Pancreas (tissue), 10 donors: ENCODE measurements around the gene RFLNA. TPM values are rescaled to one million over a fixed set of nuclear protein-coding genes. Genes with fewer than 3 reads are reported as not detected.

Experiments
- ATAC-seq, 4 donors: fragments of 200-7000 bp; cut with Tn5 transposase; one replicate each; pipeline versions ENCODE4 v1.8.0 to v1.9.1; 2020; ENCODE audit warnings: mild to moderate bottlenecking in 4 of 4, moderate library complexity in 4 of 4
- DNase-seq, 6 donors: peaks; one replicate each; pipeline ENCODE4 v3.0.0-alpha.2; 2020
- FAIRE-seq: peaks from 2 replicates; lab custom pipeline; 2012; peaks lifted over from hg19 to GRCh38; lab: Jason Lieb, UNC
- H3K27ac ChIP-seq, 4 donors: fragments of 200-600 bp; sonication (generic); 1 replicate in 3 of 4; 2 replicates in 1 of 4; pipeline versions ENCODE4 v1.5.0 to v1.8.0; 2020
- H3K27me3 ChIP-seq, 4 donors: fragments of 200-600 bp; one replicate each; pipeline ENCODE4 v1.8.0; 2021
- H3K36me3 ChIP-seq, 3 donors: fragments of 200-600 bp; sonication (generic) in 1 of 3; one replicate each; pipeline versions ENCODE4 v1.5.0 to v1.8.0; 2020 to 2021
- H3K4me1 ChIP-seq, 3 donors: fragments of 200-600 bp; one replicate each; pipeline ENCODE4 v1.8.0; 2021
- H3K4me3 ChIP-seq, 4 donors: fragments of 200-600 bp; sonication (generic) in 2 of 4; one replicate each; pipeline versions ENCODE4 v1.5.0 to v1.8.0; 2020 to 2021
- H3K9me3 ChIP-seq, 4 donors: fragments of 200-600 bp; one replicate each; pipeline ENCODE4 v1.8.0; 2021
- CTCF ChIP-seq, 4 donors: fragments of 200-600 bp; sonication (generic) in 3 of 4; IDR thresholded peaks; one replicate each; pipeline versions ENCODE4 v1.5.0 to v1.8.0; 2021; ENCODE audit warnings: antibody characterized with exemption in 4 of 4
- WGBS, 2 donors: extraction: QIAGEN DNeasy Blood & Tissue Kit; methylation state at CpG; one replicate each; pipeline ENCODE4 v1.1.7; 2013; 5-methylcytosine and 5-hydroxymethylcytosine counted together
- intact Hi-C, 3 donors: fragments of 100-400 bp; cut with DNase I; formaldehyde crosslinking; loops; one replicate each; pipeline versions ENCODE4 v1.11.1 to v1.14.2; 2022
- polyA plus RNA-seq, 2 donors: library from polyadenylated mRNA; stranded (reverse); fragments of 200-250 nt; gene quantifications; one replicate each; pipeline ENCODE4 v1.2.3, GENCODE V29; 2013
- total RNA-seq, 6 donors: library from RNA; stranded (reverse); fragmentation: NEBNext Ultra II Directional in 4 of 6; extraction: Animal tissue kit (Norgen Biotek cat#: 25700) in 4 of 6; gene quantifications; one replicate each; pipeline versions ENCODE4 v1.2.1 to v1.2.4, GENCODE V29; 2021 to 2023
- donor health status: healthy with polysubstance abuse.
- donor health status: DM: no; HTN: no; CAD: no; lungs with moderate emphysema.
- donor health status: DM: no; HTN: no; CAD: no.
- donor health status: control.
- donor health status: control.
- donor health status: Bipolar disorder and iron deficiency.
- donor health status: DM: yes; HTN: yes; CAD: no.
- donor health status: DM: no; HTN: no; CAD: no.
- donor health status: DM: no; HTN: no; CAD: no.
- donor health status: DM: yes; HTN: yes; CAD: no.

Gene RFLNA
- total and polyA plus RNA-seq, 8 donors = 0.09 to 1.3 (median 0.45) TPM

GRCh38 chr12:124345795-124346194, 50.9 kb downstream of the RFLNA start:
- no peak for TF ChIP-seq CTCF (IDR thresholded peaks at IDR 0.05)
- Histone ChIP-seq H3K9me3 (no peaks in the 10 kb centered on the region), H3K27ac (no peak overlapping the region), H3K4me1 (no peaks in the 10 kb centered on the region), H3K27me3 (no peaks in the 10 kb centered on the region), H3K4me3 (no peak overlapping the region), H3K36me3 (peaks cover 14 to 98% (median 54%) of the 10 kb centered on the region in 3 donors)
- DNase-seq (peak in 1 of 6 donors; percentile 16), FAIRE-seq (no peak), ATAC-seq (no peak)
- intact Hi-C loops = loop anchor here in 2 of 3 donors (10.0 kb wide), 1 partner anchor 419 kb away; no protein-coding TSS in a partner anchor
- 90 to 92% methylated on average over 13 of the region's 13 CpGs for WGBS, 2 donors

DNA sequence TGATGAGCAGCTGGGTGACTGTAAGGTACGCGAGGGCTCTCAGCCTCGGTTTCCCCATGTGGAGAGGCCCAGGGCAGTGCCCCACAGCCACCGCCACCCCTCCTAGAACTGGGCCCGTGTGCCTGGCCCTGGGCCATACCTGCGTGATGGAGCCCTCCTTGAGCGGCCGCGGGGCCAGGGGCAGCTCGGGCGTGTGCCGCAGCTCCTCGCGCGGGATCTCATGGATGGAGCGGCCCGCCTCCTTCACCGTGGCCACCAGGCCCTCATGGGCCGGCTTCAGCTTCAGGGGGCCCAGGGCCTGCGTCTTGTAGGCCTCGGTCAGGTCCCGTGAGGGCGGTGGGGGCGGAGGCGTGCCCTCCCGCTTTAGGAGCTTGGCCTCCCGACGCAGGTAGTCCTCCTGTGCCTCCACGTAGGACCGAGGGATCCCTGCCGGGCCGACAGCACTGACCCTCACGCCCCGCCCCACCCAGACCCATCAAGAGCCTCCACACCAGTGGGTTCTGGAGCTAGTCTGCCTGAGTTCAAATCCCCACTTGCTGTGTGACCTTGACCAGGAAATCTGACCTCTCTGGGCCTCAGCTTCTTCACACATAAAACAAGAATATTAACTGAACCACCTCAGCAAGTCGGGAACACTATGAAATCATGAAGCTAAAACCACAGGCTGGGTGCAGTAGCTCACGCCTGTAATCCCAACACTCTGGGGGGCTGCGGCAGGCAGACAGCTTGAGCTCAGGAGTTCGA, 51.7 kb downstream of the RFLNA start:
- WGBS, 2 donors = 91 to 92% methylated on average over 37 to 38 of the region's 38 CpGs
- H3K9me3 ChIP-seq = no peaks in the 10 kb centered on the region
- H3K36me3 ChIP-seq = peaks cover 14 to 98% (median 52%) of the 10 kb centered on the region in 3 donors
- no peak for TF ChIP-seq CTCF (IDR thresholded peaks at IDR 0.05)
- no peaks in the 10 kb centered on the region for H3K27me3 ChIP-seq
- DNase-seq = peak in 2 of 6 donors; percentile 25 to 59
- H3K27ac ChIP-seq = no peak overlapping the region
- ATAC-seq = no peak
- FAIRE-seq = no peak
- no peaks in the 10 kb centered on the region for H3K4me1 ChIP-seq
- intact Hi-C loops = loop anchor here in 2 of 3 donors (10.0 kb wide), 1 partner anchor 418 kb away; no protein-coding TSS in a partner anchor
- no peak overlapping the region for H3K4me3 ChIP-seq

- Histone ChIP-seq H3K36me3 (peaks cover 18 to 95% (median 57%) of the 10 kb centered on the region in 3 donors), H3K27ac (no peak overlapping the region), H3K9me3 (no peaks in the 10 kb centered on the region), H3K4me3 (no peak overlapping the region), H3K27me3 (no peaks in the 10 kb centered on the region), H3K4me1 (no peaks in the 10 kb centered on the region)
- intact Hi-C loops = loop anchor here in 2 of 3 donors (10.0 kb wide), 1 partner anchor 417 kb away; no protein-coding TSS in a partner anchor
- no peak for FAIRE-seq
- TF ChIP-seq CTCF (IDR thresholded peaks at IDR 0.05) = no peak
- WGBS, 2 donors = 85 to 87% methylated on average over 9 of the region's 9 CpGs
- peak in 1 of 4 donors; percentile 2 for ATAC-seq
- peak in 1 of 6 donors; percentile 22 for DNase-seq
These were observed 52.4 kb downstream of the RFLNA start for GRCh38 chr12:124347335-124347734.

- FAIRE-seq = no peak
- peak in 2 of 6 donors; percentile 34 to 75 for DNase-seq
- Histone ChIP-seq H3K27ac (no peak overlapping the region), H3K36me3 (peaks cover 18 to 88% (median 57%) of the 10 kb centered on the region in 3 donors), H3K9me3 (no peaks in the 10 kb centered on the region), H3K4me1 (peaks cover 0 to 2% (median 0%) of the 10 kb centered on the region in 3 donors), H3K27me3 (no peaks in the 10 kb centered on the region), H3K4me3 (no peak overlapping the region)
- peak; percentile 24 to 27 (median 26) for TF ChIP-seq CTCF (IDR thresholded peaks at IDR 0.05)
- intact Hi-C loops = loop anchor here in 2 of 3 donors (10.0 kb wide), 1 partner anchor 417 kb away; no protein-coding TSS in a partner anchor
- peak in 3 of 4 donors; percentile 10 to 28 (median 28) for ATAC-seq
- WGBS, 2 donors = 85 to 87% methylated on average over 34 of the region's 34 CpGs
These were observed 53.1 kb downstream of the RFLNA start for GRCh38 chr12:124347805-124348658.
